Frontal cortex (tissue), 4 donors: ENCODE results near the gene TBC1D22A. TPM values are rescaled to one million over a fixed set of nuclear protein-coding genes. Genes with fewer than 3 reads are reported as not detected.
A peak's percentile ranks its signal among the peaks of the same experiment; 100 is the strongest.

Experiments used
- DNase-seq, 2 donors: peaks; one replicate each; pipeline ENCODE4 v3.0.0; 2012; ENCODE audit warnings: low spot score in 2 of 2
- FAIRE-seq: peaks from 2 replicates; lab custom pipeline; 2012; peaks lifted over from hg19 to GRCh38; lab: Jason Lieb, UNC
- total RNA-seq: library from RNA; depleted of rRNA; stranded (reverse); fragments of >200 nt; gene quantifications from one replicate; pipeline ENCODE4 v1.2.3, GENCODE V29; 2014
- donor health status: control.
- donor health status: control.
- donor health status: control.

The TBC1D22A gene
- total RNA-seq, 1 donor from 2014 or later = 5.3 TPM

DNA sequence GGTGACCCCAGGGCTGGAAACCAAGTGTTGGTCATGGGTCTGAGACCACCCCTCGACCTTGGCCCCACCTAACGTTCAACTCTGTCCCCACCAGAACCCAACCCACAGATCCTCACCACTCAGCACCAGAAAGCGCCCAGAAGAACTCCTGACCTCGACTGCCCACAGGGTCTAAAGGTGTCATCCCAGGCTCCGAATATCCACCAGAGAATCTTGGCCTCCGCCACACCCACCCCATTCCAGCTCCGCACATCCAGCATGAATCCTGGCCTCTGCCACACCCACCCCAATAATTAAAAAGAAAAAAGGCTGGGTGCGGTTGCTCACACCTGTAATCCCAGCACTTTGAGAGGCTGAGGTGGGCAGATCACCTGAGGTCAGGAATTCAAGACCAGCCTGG, 25.7 kb upstream of the TBC1D22A start:
- no peak for DNase-seq

GRCh38 chr22:46737105-46737975, 25.1 kb upstream of the TBC1D22A start:
- DNase-seq (peak; percentile 54 to 66), FAIRE-seq (no peak)

More for the DNA sequence above, 25.7 kb upstream of the TBC1D22A start:
- no peak for FAIRE-seq

DNA sequence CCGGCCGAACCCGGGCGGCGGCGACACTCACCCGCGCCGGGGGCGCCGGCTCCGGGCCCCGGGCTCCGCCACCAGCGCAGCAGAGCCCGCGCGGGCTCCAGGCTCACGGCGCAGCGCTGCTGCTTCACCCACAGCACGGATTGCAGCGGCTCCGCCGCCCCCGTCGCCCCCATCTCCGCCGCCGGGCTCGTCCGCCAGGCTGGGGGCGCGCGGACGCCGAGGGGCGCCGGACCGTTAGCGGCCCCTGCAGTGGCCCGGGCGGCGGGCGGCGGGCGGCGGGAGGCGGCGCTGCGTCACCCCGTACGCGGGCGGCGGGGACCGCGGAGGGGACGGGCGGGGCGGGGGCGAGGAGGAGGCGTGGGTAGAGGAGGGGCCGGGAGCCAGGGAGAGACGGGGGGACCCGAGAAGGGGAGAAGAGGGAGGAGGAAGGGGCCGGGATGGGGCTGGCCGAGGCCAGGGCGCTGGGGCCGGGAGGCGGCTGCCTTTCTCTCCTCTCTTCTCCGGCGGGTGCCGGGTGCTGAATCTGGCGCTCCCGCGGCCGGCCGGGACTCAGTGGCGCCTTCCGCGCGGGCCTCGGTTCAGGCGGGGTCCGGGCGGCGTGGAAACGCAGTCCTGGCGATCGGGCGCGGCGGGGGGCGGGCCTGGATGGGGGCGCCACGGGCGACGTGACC, 24.3 kb upstream of the TBC1D22A start, which contains the start of gene CERK:
Gene CERK (minus strand): TSS at position 277 of the 671 bp plus-strand sequence. CDS start 104 bp downstream, at position 173.
- FAIRE-seq = no peak
- DNase-seq = peak; percentile 89 to 90

DNA sequence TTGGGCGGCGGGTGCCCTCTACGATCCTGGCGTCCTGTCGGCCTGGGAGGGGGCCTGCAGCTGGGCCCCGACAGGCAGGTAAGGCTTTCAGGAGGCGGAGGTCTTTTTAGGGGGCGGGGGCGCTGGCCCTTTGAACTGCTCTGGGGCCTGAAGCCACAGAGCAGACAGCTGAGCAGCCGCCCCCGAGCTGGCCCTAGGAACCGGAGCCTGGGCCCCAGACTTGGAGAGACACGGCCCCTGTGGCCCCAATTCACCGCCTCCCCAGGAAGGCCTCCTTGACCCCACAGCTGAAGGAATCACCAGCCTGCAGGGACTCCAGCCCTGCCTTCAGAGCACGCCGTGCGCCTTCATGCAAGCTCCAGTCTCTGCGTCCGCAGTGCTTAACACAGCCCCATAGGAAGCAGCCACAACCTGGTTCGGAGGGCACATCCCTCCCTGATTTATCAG, 23.8 kb upstream of the TBC1D22A start:
- DNase-seq (no peak), FAIRE-seq (no peak)

- FAIRE-seq = no peak
- peak in 1 of 2 donors; percentile 73 for DNase-seq
Measured at GRCh38 chr22:46739094-46739870, 23.2 kb upstream of the TBC1D22A start.

DNA sequence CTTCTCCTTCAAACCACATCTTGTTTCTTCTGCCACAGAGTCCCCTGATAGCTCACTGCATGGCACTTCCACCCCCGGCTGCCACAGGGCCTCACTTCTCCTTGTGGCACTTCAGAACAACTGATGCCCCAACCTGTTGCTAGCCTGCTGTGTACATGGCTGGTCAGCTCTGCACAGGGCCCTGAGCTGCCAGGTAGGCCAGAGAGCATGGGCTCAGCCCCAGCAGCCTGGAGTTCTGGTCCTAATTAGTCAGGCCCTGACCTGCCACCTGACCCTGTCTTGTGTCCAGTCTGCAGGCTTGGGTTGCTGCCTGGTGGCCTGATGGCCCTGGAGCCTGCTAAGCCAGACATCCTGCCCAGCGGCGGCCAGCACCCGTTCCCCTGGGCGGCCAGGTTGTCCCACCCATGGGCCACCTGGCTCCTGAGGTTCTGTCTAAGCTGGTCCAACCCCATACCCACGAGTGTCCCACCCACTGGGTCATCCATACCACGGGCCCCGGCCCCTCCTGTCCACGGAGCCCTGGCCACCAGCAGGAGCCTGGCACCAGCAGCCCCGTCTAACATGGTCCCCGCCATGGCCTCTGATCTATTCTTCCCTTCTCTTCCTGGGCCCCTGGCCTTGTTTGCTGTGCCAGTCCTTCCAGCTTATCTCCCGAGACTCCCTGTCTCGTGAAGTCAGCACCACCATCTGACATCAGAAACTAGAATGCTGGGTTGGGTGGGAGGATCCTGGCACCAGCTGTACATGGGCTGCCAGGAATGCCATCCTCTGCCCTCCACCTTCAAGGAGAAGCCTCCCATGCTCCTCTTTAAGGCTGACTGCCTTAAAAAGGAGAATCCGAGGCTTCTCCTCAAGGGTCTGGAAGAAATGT, 21.3 kb upstream of the TBC1D22A start:
- FAIRE-seq (no peak), DNase-seq (no peak)

- DNase-seq (no peak), FAIRE-seq (no peak)
Measured at GRCh38 chr22:46741974-46742519, 20.4 kb upstream of the TBC1D22A start.

DNA sequence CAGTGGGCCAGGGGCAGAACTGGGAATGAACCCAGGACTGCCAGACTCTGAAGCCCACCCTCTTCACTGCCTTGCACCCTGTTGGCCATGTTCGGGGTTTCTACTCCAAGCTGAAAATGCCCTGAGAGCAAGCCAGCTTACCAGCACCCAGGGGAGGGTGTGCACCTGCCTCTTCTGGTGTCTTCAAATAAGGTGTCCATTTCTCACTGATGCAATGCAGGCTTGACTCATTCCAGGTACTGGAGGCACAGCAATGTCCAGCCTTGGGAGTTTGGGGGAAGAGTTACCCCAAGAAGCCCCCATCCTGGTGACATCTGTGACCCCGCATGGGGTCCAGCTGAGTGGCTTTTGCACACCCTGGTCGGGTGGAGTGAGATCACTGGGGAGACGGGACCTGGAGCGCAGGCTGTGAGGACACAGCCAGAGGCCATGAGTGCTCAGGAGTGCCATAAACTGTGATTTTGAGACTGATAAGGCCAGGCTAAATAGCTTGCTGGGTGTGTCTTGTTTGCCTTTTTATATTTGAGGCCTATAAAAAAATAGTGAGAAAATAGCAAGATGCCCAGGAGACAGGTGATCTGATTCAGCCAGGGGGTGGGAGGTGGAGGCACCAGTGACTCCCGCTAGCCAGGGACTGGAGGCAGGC, 19.8 kb upstream of the TBC1D22A start:
- DNase-seq = no peak
- FAIRE-seq = no peak

- no peak for FAIRE-seq
Measured at GRCh38 chr22:46744581-46744980, 17.9 kb upstream of the TBC1D22A start.

GRCh38 chr22:46746192-46746591, 16.3 kb upstream of the TBC1D22A start:
- FAIRE-seq (no peak), DNase-seq (no peak)

More at GRCh38 chr22:46744581-46744980, 17.9 kb upstream of the TBC1D22A start:
- no peak for DNase-seq

DNA sequence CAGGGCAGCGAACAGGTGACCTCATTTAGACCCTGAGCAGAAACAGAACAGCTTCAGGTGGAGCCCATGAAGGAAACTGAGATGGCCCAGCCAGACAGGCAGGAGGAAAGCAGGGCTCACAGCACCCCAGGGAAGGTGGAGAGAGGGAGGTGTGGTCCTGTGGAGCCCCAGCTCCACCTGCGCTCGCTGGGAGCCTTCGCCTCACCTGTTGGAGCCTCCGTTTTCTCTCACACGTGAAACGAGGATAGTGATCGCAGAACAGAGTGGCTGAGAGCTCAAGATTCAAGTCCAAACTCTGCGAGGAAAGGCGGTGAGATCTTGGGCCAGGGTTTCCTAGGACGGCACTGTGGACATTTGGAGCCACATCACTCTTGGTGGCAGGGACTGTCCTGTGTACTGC, 15.8 kb upstream of the TBC1D22A start:
- FAIRE-seq = no peak
- DNase-seq = no peak

- DNase-seq (no peak), FAIRE-seq (no peak)
Measured at GRCh38 chr22:46747646-46748045, 14.8 kb upstream of the TBC1D22A start.

- DNase-seq (no peak), FAIRE-seq (no peak)
Measured at GRCh38 chr22:46748206-46748907, 14.1 kb upstream of the TBC1D22A start.

GRCh38 chr22:46748908-46749675, 13.4 kb upstream of the TBC1D22A start:
- DNase-seq = no peak
- FAIRE-seq = no peak

DNA sequence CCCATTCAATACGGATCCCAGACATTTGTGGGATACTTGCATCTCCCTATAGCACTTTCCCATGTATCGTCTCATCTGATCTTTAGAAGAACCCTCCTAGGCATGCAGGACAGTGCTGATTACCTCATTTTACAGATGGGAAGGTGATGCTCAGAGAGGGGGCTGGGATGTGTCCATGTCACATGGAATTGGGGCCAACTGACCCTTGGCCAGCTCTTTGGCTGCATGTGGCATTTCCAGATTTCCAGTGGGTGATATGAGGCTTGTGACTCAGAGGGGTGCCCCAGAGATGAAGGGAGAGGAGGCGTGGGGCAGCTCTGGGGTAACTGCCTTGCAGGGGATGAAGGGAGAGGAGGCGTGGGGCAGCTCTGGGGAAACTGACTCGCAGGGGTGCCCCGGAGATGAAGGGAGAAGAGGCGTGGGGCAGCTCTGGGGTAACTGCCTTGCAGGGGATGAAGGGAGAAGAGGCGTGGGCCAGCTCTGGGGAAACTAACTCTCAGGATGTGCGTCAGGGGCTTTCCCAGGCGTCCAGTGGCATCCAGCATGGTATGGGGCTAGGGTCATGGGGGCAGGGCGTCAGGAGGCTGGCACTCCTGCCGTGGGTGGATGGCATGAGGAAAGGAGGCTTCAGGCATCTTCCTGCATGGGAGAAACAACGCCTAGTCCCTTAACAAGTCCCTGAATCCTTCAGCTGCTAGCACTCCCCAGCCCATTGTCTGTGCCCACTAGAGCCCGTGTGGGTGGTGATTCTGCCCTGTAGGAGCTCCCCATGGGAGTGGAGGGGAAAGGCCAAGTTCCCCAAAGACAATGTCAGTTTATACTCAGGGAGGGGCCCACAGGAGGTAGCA, 12.5 kb upstream of the TBC1D22A start:
- FAIRE-seq = no peak

DNA sequence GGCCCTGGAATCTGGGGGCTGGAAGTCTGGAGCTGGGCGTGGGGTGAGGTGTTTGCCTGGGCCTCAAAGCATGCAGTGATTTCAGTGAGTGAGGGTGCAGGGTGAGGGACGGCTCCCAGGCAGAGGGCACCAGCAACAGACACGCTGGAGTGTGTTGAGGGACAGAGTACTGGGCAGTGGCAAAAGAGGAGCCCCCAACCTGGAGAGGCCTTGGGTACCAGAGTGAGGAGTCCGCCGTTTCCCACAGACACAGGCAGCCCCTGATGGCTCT, 12.0 kb upstream of the TBC1D22A start:
- FAIRE-seq = no peak
- DNase-seq = no peak

More for the DNA sequence above, 12.5 kb upstream of the TBC1D22A start:
- DNase-seq = no peak
